GM23338 (cell line): ENCODE data around the gene TMPRSS15.

Experiments used
- CTCF ChIP-seq, 2 experiments: fragments of 200-600 bp in 1 of 2; sonication (generic) in 1 of 2; conservative IDR thresholded peaks; 2 replicates each; pipeline versions ENCODE4 v1.5.1 to v1.6.1; 2016 to 2017; ENCODE audit warnings: antibody characterized with exemption in 2 of 2, low read depth in 2 of 2, mild to moderate bottlenecking in 2 of 2, moderate library complexity in 1 of 2
- EZH2phosphoT487 ChIP-seq: fragments of 200-600 bp; sonication (generic); IDR thresholded peaks from one replicate; pipeline ENCODE4 v1.8.1; 2018; ENCODE audit warnings: antibody characterized with exemption; ENCODE audit not compliant: unreplicated experiment
- NANOG ChIP-seq: IDR thresholded peaks from 2 replicates; pipeline ENCODE4 v1.6.1; 2016; ENCODE audit warnings: antibody characterized with exemption, borderline replicate concordance
- POLR2AphosphoS5 ChIP-seq: IDR thresholded peaks from 2 replicates; pipeline ENCODE4 v1.6.1; 2016; ENCODE audit warnings: antibody characterized with exemption, low read depth
- REST ChIP-seq: IDR thresholded peaks from one replicate; pipeline ENCODE4 v1.6.1; 2018; ENCODE audit warnings: antibody characterized with exemption; ENCODE audit not compliant: unreplicated experiment

- TF ChIP-seq CTCF (conservative IDR thresholded peaks at IDR 0.05; ENCODE audit: low read depth in 2 of 2) (no peak), POLR2AphosphoS5 (no peak), EZH2phosphoT487 (no peak), REST (no peak), NANOG (no peak)
Measured at GRCh38 chr21:18403735-18404450, at the start of gene TMPRSS15.
